A549 treated with CORT108297 at 1 μM for 4 hours (cell line): ENCODE measurements around the gene VGLL2. TPM values are rescaled to one million over a fixed set of nuclear protein-coding genes. Genes with fewer than 3 reads are reported as not detected.

Experiments
- total RNA-seq: library from RNA; stranded (reverse); fragments of 200-300 nt; extraction: Qiagen RNA extraction; gene quantifications from 5 replicates; pipeline ENCODE4 v1.2.3, GENCODE V29; 2022

The VGLL2 gene, protein sequence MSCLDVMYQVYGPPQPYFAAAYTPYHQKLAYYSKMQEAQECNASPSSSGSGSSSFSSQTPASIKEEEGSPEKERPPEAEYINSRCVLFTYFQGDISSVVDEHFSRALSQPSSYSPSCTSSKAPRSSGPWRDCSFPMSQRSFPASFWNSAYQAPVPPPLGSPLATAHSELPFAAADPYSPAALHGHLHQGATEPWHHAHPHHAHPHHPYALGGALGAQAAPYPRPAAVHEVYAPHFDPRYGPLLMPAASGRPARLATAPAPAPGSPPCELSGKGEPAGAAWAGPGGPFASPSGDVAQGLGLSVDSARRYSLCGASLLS
- not detected in 5 replicates for total RNA-seq

DNA sequence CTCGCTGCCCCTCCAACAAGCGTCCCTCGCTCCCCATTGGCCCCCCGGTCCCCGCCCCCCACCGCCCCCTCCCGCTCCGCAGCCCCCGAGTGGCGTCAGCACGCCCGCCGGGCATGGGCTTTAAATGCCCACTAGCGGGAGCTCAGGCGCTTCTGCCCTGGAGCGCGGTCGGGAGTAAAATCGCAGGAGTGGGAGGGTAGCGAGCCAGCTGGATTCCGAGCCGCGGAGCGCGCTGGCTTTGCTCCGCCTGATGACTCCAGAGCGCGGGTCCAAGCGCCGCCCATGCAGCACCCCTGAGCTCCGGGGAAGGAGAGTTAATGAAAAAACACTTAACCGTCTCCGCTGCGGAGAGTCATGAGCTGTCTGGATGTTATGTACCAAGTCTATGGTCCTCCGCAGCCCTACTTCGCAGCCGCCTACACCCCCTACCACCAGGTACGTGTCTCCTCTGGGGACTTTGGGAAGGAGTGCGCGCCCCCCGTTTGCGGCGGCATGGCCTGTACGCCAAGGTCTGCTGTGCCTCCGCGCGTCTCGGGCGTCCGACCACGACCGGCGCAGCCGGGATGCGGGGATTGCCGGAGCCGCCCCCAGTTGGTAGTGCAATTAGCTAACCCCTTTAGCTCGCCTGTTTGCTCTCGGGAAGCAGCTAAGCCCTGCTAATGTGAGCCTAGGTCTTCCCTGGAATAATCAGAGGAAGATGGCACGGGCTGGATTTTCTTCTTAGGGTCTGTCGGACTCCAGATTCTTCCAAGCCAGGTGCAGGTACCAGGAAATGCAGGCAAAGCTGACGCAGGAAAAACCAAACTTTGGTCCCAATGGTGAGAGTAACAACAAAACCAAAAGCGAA is at the start of gene VGLL2:
Gene VGLL2 (plus strand): TSS at position 149 of the 847 bp plus-strand sequence. CDS start 206 bp downstream, at position 355.

Other genes with a start within 250 kb of the VGLL2 start
- gene ROS1, start 160.4 kb downstream of the VGLL2 start, total RNA-seq: 0.12 to 0.21 TPM (median 0.16 TPM) in 5 replicates
- 27.0 to 37.2 TPM (median 32.6 TPM) in 5 replicates for gene DCBLD1, start 217.1 kb downstream of the VGLL2 start, total RNA-seq